SU-DHL-6 (cell line): ENCODE measurements around the gene CRYAB.
"Not testable (repeated sequence)": the region's sequence is repeated elsewhere in the genome, so short reads cannot be mapped to it uniquely, and the experiment has no call there.

Source experiments
- H2AFZ ChIP-seq: fragments of 200-600 bp; sonication (generic); 2 replicates; pipeline ENCODE4 v1.6.1; 2014; ENCODE audit warnings: low read depth, mild to moderate bottlenecking, moderate library complexity, mixed read lengths, antibody characterized with exemption, low read length; ENCODE audit not compliant: severe bottlenecking
- H3F3A ChIP-seq: fragments of 200-600 bp; shearing (Covaris generic); 2 replicates; pipeline ENCODE4 v1.6.0; 2016; ENCODE audit warnings: antibody characterized with exemption, mild to moderate bottlenecking; ENCODE audit not compliant: insufficient read depth
- H3K27ac ChIP-seq: fragments of 200-600 bp; sonication (generic); 2 replicates; pipeline ENCODE4 v1.5.1; 2016; ENCODE audit warnings: low read depth, mild to moderate bottlenecking, low read length, moderate library complexity, mixed read lengths
- H3K27me3 ChIP-seq: fragments of 200-600 bp; sonication (generic), shearing (Covaris generic); 2 replicates; pipeline ENCODE4 v1.6.0; 2014; ENCODE audit warnings: mild to moderate bottlenecking, low read length
- H3K36me3 ChIP-seq: fragments of 200-600 bp; sonication (generic); 2 replicates; pipeline ENCODE4 v1.6.1; 2014; ENCODE audit warnings: mild to moderate bottlenecking, low read length, mixed read lengths
- H3K4me2 ChIP-seq: fragments of 300-600, 200-600 bp; shearing (Covaris generic), sonication (generic); 2 replicates; pipeline ENCODE4 v1.6.0; 2014; ENCODE audit warnings: low read length, low read depth, mild to moderate bottlenecking; ENCODE audit not compliant: poor library complexity, severe bottlenecking
- H3K4me3 ChIP-seq: fragments of 200-600 bp; sonication (generic); 2 replicates; pipeline ENCODE4 v1.5.1; 2014; ENCODE audit warnings: antibody characterized with exemption, low read length, mild to moderate bottlenecking, mixed read lengths; ENCODE audit not compliant: insufficient read depth, poor library complexity, severe bottlenecking
- H3K79me2 ChIP-seq: fragments of 200-600 bp; sonication (generic); 2 replicates; pipeline ENCODE4 v1.6.1; 2014; ENCODE audit warnings: mild to moderate bottlenecking, low read length, moderate library complexity; ENCODE audit not compliant: insufficient read depth
- H3K9ac ChIP-seq: fragments of 200-600 bp; sonication (generic); 2 replicates; pipeline ENCODE4 v1.7.0; 2014; ENCODE audit warnings: mild to moderate bottlenecking, low read length
- H3K9me2 ChIP-seq: fragments of 200-600 bp; sonication (generic); replicated peaks from 2 replicates; pipeline ENCODE4 v1.6.1; 2014; ENCODE audit warnings: low read length; ENCODE audit not compliant: insufficient read depth
- H3K9me3 ChIP-seq: fragments of 200-600 bp; sonication (generic); 2 replicates; pipeline ENCODE4 v1.6.1; 2014; ENCODE audit warnings: low read length, mixed read lengths; ENCODE audit not compliant: insufficient read depth
- H4K20me1 ChIP-seq: fragments of 200-600 bp; sonication (generic); 2 replicates; pipeline ENCODE4 v1.6.1; 2014; ENCODE audit warnings: low read depth, mild to moderate bottlenecking, antibody characterized with exemption, low read length, moderate library complexity, mixed read lengths
- CTCF ChIP-seq: fragments of 200-600 bp; sonication (generic); IDR thresholded peaks from one replicate; pipeline ENCODE4 v1.5.1; 2017; ENCODE audit warnings: antibody characterized with exemption, mild to moderate bottlenecking, low read length, moderate library complexity; ENCODE audit not compliant: insufficient read depth, poor library complexity, severe bottlenecking
- EZH2phosphoT487 ChIP-seq: fragments of 200-600 bp; sonication (generic), shearing (Covaris generic); conservative IDR thresholded peaks from 2 replicates; pipeline ENCODE4 v1.6.1; 2018; ENCODE audit warnings: mild to moderate bottlenecking, antibody characterized with exemption, low read length, moderate library complexity, mixed read lengths

The CRYAB gene

GRCh38 chr11:111934306-111934705 is 22.7 kb upstream of the CRYAB start:
- Histone ChIP-seq H3K27me3 (no peaks in the 10 kb centered on the region), H3K4me3 (no peak overlapping the region), H3K79me2 (no peaks in the 10 kb centered on the region), H3K9me2 (no peaks in the 10 kb centered on the region), H3K27ac (no peak overlapping the region), H3K9ac (no peak overlapping the region), H3K36me3 (no peaks in the 10 kb centered on the region), H2AFZ (no peak overlapping the region), H3K4me2 (no peak overlapping the region), H4K20me1 (no peaks in the 10 kb centered on the region), H3F3A (no peaks in the 10 kb centered on the region), H3K9me3 (no peaks in the 10 kb centered on the region)
- no peak for TF ChIP-seq EZH2phosphoT487
- TF ChIP-seq CTCF = no peak

GRCh38 chr11:111933872-111934271 is 22.3 kb upstream of the CRYAB start:
- no peak overlapping the region for H3K27ac ChIP-seq
- H3K4me2 ChIP-seq = no peak overlapping the region
- no peaks in the 10 kb centered on the region for H3F3A ChIP-seq
- no peaks in the 10 kb centered on the region for H3K36me3 ChIP-seq
- no peak overlapping the region for H3K9ac ChIP-seq
- H4K20me1 ChIP-seq = no peaks in the 10 kb centered on the region
- H3K9me2 ChIP-seq = no peaks in the 10 kb centered on the region
- H3K4me3 ChIP-seq = no peak overlapping the region
- no peaks in the 10 kb centered on the region for H3K9me3 ChIP-seq
- H3K27me3 ChIP-seq = no peaks in the 10 kb centered on the region
- no peaks in the 10 kb centered on the region for H3K79me2 ChIP-seq
- TF ChIP-seq CTCF (no peak), EZH2phosphoT487 (no peak)
- no peak overlapping the region for H2AFZ ChIP-seq

- H4K20me1 ChIP-seq, H3K36me3 ChIP-seq, H3K4me2 ChIP-seq, H3K9me3 ChIP-seq, H3F3A ChIP-seq, H3K9me2 ChIP-seq, H3K27ac ChIP-seq, H3K4me3 ChIP-seq, H3K79me2 ChIP-seq, H3K9ac ChIP-seq, H2AFZ ChIP-seq, H3K27me3 ChIP-seq: not testable (repeated sequence)
Measured at GRCh38 chr11:111933176-111933575, 21.6 kb upstream of the CRYAB start.

- H3K27ac ChIP-seq = no peak overlapping the region
- no peaks in the 10 kb centered on the region for H3K27me3 ChIP-seq
- no peaks in the 10 kb centered on the region for H3F3A ChIP-seq
- no peaks in the 10 kb centered on the region for H4K20me1 ChIP-seq
- no peaks in the 10 kb centered on the region for H3K9me2 ChIP-seq
- no peak overlapping the region for H3K4me2 ChIP-seq
- no peaks in the 10 kb centered on the region for H3K36me3 ChIP-seq
- no peak overlapping the region for H2AFZ ChIP-seq
- H3K4me3 ChIP-seq = no peak overlapping the region
- no peaks in the 10 kb centered on the region for H3K9me3 ChIP-seq
- no peaks in the 10 kb centered on the region for H3K79me2 ChIP-seq
- TF ChIP-seq EZH2phosphoT487 (no peak), CTCF (no peak)
- H3K9ac ChIP-seq = no peak overlapping the region
Measured at GRCh38 chr11:111932611-111932950, 21.0 kb upstream of the CRYAB start.
